HG03045 (cell line): Measurements from ENCODE around the gene PDGFRB.
A peak's percentile ranks its signal among the peaks of the same experiment; 100 is the strongest.
"Not testable (repeated sequence)": the region's sequence is repeated elsewhere in the genome, so short reads cannot be mapped to it uniquely, and the experiment has no call there.

Experiments used
- ATAC-seq: cut with Tn5 transposase; IDR thresholded peaks from one replicate; pipeline ENCODE4 v1.9.1; 2021; ENCODE audit warnings: mild to moderate bottlenecking, moderate library complexity; ENCODE audit not compliant: unreplicated experiment

Gene PDGFRB

DNA sequence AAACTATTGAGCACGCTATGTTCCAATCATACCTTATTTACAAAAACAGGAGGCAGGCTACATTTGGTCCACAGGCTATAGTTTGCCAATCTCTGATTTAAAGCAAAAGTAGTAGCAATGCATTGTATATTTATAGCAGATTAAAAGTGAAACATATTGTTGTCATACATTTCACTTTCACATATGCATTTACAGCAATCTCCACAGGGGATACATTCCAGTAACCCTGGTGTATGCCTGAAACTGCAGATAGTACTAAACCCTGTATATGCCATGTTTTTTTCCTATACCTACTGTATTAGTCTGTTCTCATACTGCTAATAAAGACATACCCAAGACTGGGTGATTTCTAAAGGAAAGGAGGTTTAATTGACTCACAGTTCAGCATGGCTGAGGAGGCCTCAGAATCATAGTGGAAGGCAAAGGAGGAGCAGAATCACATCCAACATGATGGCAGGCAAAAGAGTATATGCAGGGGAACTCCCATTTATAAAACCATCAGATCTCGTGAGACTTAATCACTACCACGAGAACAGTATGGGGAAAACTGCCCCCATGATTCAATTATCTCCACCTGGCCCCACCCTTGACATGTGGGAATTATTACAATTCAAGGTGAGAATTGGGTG, 63.4 kb downstream of the PDGFRB start:
- no peak for ATAC-seq

DNA sequence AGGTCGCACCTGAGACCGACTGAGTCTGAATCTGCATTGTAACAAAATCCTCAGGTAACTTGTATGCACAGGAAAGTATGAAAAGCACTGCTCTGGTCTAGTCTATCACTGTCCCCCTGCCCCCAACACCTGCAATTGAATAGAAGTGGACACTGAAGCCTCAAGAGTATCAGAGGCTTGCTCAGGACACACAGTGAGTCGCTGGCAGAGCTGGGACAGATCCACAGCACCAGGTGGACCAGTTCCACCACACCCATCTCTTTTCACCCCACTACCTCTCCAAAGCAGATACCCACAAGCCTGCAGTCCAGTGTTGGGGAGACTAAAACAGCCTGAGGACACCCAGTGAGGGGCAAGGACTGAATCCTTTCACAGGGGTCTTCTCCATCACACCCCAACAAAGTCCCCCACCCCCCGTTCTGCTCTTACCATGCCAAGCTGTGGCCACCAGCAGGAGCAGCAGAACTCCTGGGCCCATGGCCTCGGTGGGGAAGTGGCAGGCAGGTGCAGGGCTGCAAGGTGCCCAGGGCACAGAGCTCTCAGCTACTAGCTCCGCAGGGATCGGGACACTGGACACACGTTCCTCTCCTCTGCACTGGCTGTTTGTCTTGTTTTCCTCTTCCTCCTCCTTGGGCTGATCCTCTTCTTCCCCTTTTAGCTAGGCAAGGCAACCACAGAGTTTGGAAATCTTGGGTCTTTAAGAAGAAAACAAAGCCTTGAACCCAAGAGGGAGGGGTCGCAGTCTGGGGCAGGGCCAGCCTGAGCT, 69.5 kb downstream of the PDGFRB start, which contains the start of gene CSF1R:
TSS of gene CSF1R (minus strand) at position 605 of the 766 bp plus-strand sequence. CDS start at position 478, 127 bp downstream.
- no peak for ATAC-seq

DNA sequence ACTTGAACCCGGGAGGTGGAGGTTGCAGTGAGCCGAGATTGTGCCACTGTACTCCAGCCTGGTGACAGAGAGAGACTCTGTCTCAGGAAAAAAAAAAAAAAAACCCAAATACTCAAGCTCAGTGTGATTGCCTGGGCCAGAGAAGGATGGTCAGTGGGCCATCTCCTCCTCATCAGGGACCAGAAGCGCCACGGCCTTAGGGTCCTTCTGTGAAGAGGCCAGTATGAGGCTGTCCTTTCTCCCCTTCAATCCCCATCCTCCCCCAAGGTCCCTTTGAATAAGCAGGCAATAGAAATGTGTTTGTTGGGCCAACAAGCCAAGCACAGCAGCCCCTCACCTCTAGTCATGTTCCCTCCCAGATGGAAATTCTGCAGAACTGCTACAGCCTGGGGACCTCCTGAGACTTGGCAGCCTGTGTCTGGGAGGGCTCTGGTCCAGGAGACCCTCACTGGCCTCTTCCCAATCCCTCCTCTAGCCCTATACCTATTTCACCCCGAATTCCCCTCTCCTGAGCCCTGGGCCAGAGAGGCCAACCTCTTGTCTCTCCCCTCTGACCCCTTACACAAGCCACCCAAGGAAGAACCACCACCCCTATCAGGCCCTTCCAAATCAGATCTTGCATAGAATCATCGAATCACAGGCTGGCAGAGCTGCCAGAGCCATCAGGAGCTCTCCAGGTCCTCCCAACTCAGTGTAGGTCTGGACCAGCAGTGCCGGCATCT, 70.3 kb downstream of the PDGFRB start:
- no peak for ATAC-seq

DNA sequence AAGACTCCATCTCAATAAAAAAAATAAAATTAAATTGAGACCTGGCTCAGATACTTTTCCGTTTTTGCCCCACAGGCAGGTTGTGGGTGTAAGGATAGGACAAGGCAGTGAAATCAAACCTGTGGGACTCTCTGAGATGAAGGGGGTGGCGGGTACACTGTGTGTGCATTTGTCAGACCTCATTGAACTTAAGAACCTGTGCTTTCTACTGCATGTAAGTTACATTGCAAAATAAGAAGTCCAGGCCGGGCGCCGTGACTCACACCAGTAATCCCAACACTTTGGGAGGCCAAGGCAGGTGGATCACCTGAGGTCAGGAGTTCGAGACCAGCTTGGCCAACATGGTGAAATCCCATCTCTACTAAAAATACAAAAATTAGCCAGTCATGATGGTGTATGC, 70.9 kb downstream of the PDGFRB start:
- not testable (repeated sequence) for ATAC-seq

GRCh38 chr5:150082889-150083288, 72.8 kb downstream of the PDGFRB start:
- no peak for ATAC-seq

DNA sequence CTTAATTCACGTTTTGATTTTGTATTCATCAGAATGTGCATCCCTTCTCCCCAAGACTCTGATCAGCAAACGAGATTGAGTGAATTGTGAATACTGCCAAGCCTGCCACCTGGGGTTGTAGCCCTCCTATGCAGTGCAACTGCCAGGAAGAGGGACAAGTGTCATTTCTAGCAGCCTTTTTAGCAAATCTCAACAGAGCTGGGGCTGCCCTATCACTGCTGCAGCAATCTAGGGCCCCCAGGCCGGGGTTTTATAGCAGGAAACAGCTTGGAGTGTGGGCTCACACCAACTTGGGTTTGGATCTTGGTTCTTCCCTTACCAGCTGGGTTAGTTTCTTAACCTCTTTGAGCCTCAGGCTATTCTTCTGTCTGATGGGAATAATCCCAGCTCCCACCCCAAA, 73.3 kb downstream of the PDGFRB start:
- peak; percentile 16 for ATAC-seq

DNA sequence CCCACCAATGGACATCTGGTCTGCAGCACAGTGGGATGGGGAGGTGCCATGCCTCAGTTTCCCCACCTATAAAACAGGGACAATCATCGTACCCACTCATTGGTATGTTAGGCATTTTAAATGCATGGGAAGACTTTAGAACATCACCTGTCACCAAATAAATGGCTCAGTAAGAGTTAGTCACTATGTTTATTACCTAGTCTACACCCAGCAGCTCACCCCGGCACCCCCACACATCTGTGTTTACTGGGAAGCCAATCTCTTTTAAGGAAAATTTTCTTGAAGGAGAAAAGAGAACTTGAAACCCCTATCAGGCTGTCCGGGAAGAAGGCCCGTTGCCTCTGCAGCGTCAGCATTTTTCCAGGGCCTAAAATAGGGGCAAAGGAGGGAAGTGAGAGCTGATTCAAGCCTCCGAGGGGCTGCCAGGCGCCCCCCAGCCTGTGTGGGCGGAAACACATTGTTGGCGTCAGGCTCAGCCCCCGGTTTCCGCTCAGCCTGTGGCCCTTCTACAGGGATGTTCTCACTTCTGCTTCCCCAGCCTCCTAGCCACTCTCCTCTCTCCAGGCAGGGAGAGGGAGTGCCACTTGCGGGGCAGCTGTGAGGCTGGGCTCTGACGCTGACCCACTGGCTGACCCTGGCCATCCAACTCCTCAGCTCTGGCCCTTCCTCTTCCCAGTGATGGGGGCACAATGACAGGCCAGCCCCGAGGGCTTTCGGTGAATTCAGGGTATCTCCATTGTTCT, 73.9 kb downstream of the PDGFRB start:
- peak; percentile 84 for ATAC-seq

GRCh38 chr5:150080696-150081435, 74.8 kb downstream of the PDGFRB start:
- ATAC-seq: no peak

- ATAC-seq: no peak
These were observed 75.7 kb downstream of the PDGFRB start for GRCh38 chr5:150079909-150080461.

DNA sequence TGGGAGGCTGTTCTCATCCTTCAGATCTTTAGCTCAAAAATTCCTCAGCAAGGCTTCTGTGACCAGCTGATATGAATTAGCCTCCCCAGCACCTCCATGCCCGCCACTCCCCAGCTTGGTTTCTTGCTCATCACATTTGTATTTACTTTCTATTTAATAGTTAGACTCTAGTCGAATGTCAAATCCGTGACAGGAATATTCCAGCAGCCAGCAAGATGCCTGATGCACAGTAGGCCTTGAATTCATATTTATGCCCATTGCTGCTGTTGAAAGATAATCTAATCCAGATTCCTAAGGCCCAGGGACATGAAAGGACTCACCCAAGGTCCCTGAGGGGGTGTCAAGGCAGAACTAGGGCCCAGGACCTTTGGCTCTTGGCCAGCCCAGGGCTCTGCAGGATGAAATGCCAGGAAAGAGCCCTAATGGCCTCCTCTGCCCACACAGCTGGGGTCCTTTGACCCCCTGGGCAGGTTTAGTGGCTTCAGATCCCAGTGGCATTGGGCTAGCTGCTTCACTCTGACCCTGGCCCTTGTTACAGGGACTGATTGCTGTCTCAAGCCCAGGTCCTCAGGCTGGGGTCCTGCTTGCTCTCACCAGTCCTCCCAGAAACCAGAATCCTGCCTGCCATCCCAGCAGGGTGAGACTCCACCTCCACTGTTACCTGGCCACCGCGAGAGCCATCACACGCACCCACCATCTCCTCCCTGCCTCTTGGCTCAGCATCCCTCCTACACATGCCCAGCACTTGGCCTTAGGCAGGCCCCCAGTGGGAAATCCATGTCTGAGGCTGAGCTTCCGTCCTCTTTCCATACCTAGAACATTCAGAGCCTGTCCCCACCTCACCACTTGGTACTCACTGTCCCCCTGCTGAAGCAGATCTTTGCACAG, 76.6 kb downstream of the PDGFRB start:
- no peak for ATAC-seq

GRCh38 chr5:150077996-150078801, 77.4 kb downstream of the PDGFRB start:
- no peak for ATAC-seq

- ATAC-seq: no peak
These were observed 78.6 kb downstream of the PDGFRB start for GRCh38 chr5:150077060-150077459.

- no peak for ATAC-seq
These were observed 79.8 kb downstream of the PDGFRB start for GRCh38 chr5:150075806-150076205.

GRCh38 chr5:150075233-150075632, 80.4 kb downstream of the PDGFRB start:
- no peak for ATAC-seq

DNA sequence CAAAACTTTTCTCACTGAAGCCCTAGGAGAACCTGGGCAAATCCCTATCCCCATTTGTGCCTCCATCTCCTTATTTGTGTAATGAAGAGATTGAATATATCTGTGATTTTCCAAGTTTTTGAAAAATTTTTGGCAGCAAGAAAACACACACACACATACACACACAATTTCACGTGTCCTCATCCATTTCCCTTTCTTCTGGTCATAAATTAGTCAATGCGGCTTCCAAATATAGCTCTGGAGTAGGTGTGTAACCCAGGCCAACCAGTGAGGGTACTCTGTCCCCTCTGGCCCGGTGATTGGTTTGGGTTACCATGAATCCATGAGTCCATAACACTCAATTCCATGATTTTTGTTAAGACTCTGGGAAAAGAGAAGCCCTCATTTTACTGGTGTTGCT, 82.0 kb downstream of the PDGFRB start:
- no peak for ATAC-seq

- no peak for ATAC-seq
These were observed 82.5 kb downstream of the PDGFRB start for GRCh38 chr5:150073086-150073625.

GRCh38 chr5:150070821-150071220, 84.8 kb downstream of the PDGFRB start:
- no peak for ATAC-seq
